ENCODE data around the gene HOXC11. TPM values are rescaled to one million over a fixed set of nuclear protein-coding genes. Genes with fewer than 3 reads are reported as not detected.

HOXC11 gene
- total RNA-seq, 1 donor from 2014 or later = not detected

GRCh38 chr12:53941750-53942149 lies 31.2 kb upstream of the HOXC11 start:
- Histone ChIP-seq H3K79me2 (ENCODE audit: low read depth) (no peaks in the 10 kb centered on the region), H3F3A (ENCODE audit: low read depth) (no peaks in the 10 kb centered on the region), H3K4me2 (no peak overlapping the region), H3K4me3 (no peak overlapping the region), H3K27me3 (peaks cover 100% of the 10 kb centered on the region), H3K9ac (no peak overlapping the region), H3K36me3 (no peaks in the 10 kb centered on the region), H2AFZ (replicated peaks) (no peak overlapping the region), H3K9me3 (ENCODE audit: low read depth) (no peaks in the 10 kb centered on the region), H3K27ac (no peak overlapping the region), H3K4me1 (no peaks in the 10 kb centered on the region), H4K20me1 (ENCODE audit: low read depth) (peaks cover 17% of the 10 kb centered on the region)
- Mint-ChIP-seq H3K36me3 (no peaks in the 10 kb centered on the region), H3K4me1 (no peaks in the 10 kb centered on the region), H3K4me3 (no peak overlapping the region), H3K9me3 (peaks cover 15% of the 10 kb centered on the region), H3K27ac (no peak overlapping the region), H3K27me3 (ENCODE audit: insufficient read depth, low read depth) (peaks cover 91% of the 10 kb centered on the region)
- no peak for TF ChIP-seq EZH2 (IDR thresholded peaks at IDR 0.05)
- TF ChIP-seq CTCF (IDR thresholded peaks at IDR 0.05) = no peak
- no peak for TF ChIP-seq EZH2phosphoT487 (IDR thresholded peaks at IDR 0.05)
- no peak for DNase-seq (ENCODE audit: low spot score)

- TF ChIP-seq CTCF (IDR thresholded peaks at IDR 0.05) (no peak), EZH2 (IDR thresholded peaks at IDR 0.05) (peak; percentile 11)
- Histone ChIP-seq H3K4me1 (no peaks in the 10 kb centered on the region), H3K4me2 (no peak overlapping the region), H3K27ac (no peak overlapping the region), H4K20me1 (ENCODE audit: low read depth) (peaks cover 10% of the 10 kb centered on the region), H2AFZ (replicated peaks) (no peak overlapping the region), H3K9me3 (ENCODE audit: low read depth) (no peaks in the 10 kb centered on the region), H3K27me3 (peaks cover 100% of the 10 kb centered on the region), H3K79me2 (ENCODE audit: low read depth) (no peaks in the 10 kb centered on the region), H3K4me3 (no peak overlapping the region), H3K9ac (no peak overlapping the region), H3F3A (ENCODE audit: low read depth) (no peaks in the 10 kb centered on the region), H3K36me3 (no peaks in the 10 kb centered on the region)
- Mint-ChIP-seq H3K36me3 (no peaks in the 10 kb centered on the region), H3K9me3 (peaks cover 15% of the 10 kb centered on the region), H3K27me3 (ENCODE audit: insufficient read depth, low read depth) (peaks cover 91% of the 10 kb centered on the region), H3K4me1 (no peaks in the 10 kb centered on the region), H3K4me3 (no peak overlapping the region), H3K27ac (no peak overlapping the region)
- no peak for DNase-seq (ENCODE audit: low spot score)
Measured at GRCh38 chr12:53942467-53942997, 30.4 kb upstream of the HOXC11 start.

GRCh38 chr12:53944209-53944608 lies 28.7 kb upstream of the HOXC11 start:
- Histone ChIP-seq H3K9me3 (ENCODE audit: low read depth) (no peaks in the 10 kb centered on the region), H3K36me3 (no peaks in the 10 kb centered on the region), H3K27me3 (peaks cover 100% of the 10 kb centered on the region), H3K4me1 (no peaks in the 10 kb centered on the region), H4K20me1 (ENCODE audit: low read depth) (peaks cover 12% of the 10 kb centered on the region), H2AFZ (replicated peaks) (no peak overlapping the region), H3F3A (ENCODE audit: low read depth) (no peaks in the 10 kb centered on the region), H3K4me3 (no peak overlapping the region), H3K27ac (no peak overlapping the region), H3K4me2 (no peak overlapping the region), H3K79me2 (ENCODE audit: low read depth) (no peaks in the 10 kb centered on the region), H3K9ac (no peak overlapping the region)
- Mint-ChIP-seq H3K27ac (no peak overlapping the region), H3K4me3 (no peak overlapping the region), H3K27me3 (ENCODE audit: insufficient read depth, low read depth) (peaks cover 94% of the 10 kb centered on the region), H3K4me1 (no peaks in the 10 kb centered on the region), H3K9me3 (peaks cover 12% of the 10 kb centered on the region), H3K36me3 (no peaks in the 10 kb centered on the region)
- TF ChIP-seq CTCF (IDR thresholded peaks at IDR 0.05) (no peak), EZH2 (IDR thresholded peaks at IDR 0.05) (no peak), EZH2phosphoT487 (IDR thresholded peaks at IDR 0.05) (no peak)
- DNase-seq (ENCODE audit: low spot score) = no peak

Measured in neural progenitor cell (in vitro differentiated cells).